GM12872 (cell line): ENCODE data around the gene DDX23.

Experiments used
- CTCF ChIP-seq: IDR thresholded peaks from 3 replicates; pipeline ENCODE4 v1.5.1; 2011; ENCODE audit warnings: low read depth, mild to moderate bottlenecking, low read length, moderate library complexity; ENCODE audit not compliant: insufficient read depth

Gene DDX23

GRCh38 chr12:48780381-48781025 lies 71.5 kb downstream of the DDX23 start:
- no peak for TF ChIP-seq CTCF

GRCh38 chr12:48779869-48780268 lies 72.1 kb downstream of the DDX23 start:
- no peak for TF ChIP-seq CTCF
